ENCODE results near the gene RAX2.
A peak's percentile ranks its signal among the peaks of the same experiment; 100 is the strongest.
"Not testable (repeated sequence)": the region's sequence is repeated elsewhere in the genome, so short reads cannot be mapped to it uniquely, and the experiment has no call there.

The RAX2 gene

DNA sequence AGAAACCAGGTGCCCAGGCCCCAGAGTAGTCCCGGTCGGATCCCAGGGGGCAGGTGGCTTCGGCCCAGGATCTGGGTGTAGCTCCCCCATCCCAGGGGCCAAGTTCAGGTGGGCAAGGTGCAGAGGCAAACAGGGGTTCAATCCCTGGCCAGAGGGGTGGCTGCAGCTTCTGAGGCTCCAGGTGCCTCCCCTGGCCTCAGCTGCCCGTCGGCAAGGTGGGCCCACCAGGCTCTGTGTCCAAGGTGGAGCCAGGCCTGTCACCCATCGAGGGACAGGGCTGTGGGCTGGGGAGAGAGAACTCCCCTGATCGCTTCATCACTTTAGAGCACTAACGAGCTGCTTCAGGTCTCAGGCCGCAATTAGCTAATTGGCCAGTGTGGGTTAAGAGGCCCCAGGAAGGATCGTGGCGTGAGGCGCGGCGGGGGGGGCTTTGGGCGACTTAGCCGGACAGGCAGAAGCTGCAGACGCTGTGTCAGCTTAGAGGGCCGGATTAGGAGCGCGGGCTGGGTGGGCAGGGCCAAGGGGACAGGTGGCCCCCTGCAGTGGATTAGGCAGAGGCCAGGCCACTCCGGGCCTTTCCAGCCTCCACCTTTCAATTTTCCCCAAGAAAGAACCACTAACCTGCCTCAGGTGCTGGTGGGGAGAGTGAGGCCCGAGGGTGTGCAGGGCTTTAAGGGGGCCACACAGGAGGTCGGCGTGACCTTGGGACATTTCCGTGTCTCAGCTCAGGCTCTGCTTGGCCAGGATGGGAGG is 2.8 kb upstream of the RAX2 start:
- Mint-ChIP-seq H3K27ac (no peak overlapping the region), H3K27me3 (no peaks in the 10 kb centered on the region), H3K9me3 (no peaks in the 10 kb centered on the region), H3K4me1 (no peaks in the 10 kb centered on the region), H3K4me3 (no peak overlapping the region)
- DNase-seq = no peak
- no peak for ATAC-seq

DNA sequence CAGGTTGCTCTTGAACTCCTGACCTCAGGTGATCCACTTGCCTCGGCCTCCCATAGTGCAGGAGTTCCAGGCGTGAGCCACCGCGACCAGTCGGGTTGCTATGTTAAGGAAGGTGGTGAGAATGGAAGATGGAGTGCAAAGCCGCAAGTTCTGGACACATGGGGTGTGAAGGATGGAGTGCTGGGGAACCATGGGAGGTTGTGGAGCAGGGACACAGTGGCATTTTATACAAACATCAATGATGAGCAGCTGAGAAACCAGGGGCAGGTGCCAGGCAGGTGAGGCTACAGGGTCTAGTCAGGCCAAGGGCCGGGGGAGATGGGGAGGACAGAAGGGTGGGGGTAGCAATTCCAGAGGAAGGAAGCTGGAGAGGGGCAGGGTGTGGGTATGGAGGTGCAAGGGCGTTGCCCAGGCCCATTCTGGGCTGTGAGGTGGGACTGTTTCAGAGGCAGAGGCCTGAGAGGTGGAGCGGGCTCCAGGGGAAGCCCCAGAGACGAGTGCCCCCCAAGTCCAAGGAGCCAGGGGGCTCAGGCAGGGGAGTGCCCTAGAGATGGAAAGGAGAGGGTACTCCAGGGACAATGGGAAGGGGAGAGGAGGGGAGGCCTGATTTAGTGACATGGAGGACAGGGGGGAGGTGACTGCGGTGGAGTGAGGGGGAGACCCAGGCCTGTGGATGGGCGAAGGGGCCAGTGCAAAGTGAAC is 1.9 kb upstream of the RAX2 start:
- Mint-ChIP-seq H3K4me3 (no peak overlapping the region), H3K4me1 (no peaks in the 10 kb centered on the region), H3K27ac (no peak overlapping the region), H3K27me3 (no peaks in the 10 kb centered on the region), H3K9me3 (no peaks in the 10 kb centered on the region)
- DNase-seq (no peak), ATAC-seq (no peak)

DNA sequence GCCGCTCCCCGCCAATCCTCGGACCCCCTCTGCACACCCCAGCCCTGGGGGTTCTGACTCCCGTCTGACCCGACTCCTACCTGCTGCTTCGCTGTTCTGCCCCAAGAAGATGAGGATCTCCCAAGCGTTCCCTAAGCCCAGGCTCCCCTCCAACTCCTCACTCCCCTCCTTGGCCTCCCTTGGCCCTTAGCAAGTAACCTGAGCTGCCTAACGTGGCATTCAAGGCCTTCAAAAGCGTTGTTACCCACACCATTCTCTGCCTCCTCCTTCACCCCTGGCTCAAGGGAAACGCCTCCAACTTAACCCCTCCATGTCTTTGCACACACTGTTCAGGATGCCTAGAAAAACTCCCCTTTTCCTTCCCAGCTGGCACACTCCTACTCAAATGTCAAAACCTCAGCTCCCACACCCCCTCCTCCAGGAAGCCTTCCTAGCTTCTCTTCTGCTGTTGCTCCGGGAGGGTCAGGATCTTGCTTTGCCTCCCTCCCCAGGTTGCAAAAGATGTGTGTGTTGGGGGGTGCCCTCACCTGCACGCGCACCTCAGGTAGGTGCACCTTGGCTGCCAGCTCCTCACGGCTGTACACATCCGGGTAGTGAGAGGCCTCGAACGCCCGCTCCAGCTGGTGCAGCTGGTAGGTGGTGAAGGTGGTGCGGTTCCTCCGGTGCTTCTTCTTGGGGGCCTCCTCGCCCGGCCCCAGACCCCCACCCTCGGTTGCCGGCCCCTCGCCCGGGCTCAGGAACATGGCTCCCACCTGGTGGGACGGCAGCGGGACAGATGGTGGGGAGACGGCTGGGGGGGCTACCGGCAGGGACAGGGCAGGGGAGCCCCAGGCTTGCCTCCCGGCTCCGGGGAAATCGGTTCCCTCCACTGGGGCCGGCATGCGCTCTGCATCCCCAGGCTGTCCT is 775 bp downstream of the RAX2 start:
- no peak for ATAC-seq
- DNase-seq = no peak
- no peaks in the 10 kb centered on the region for H3K9me3 Mint-ChIP-seq
- H3K4me3 Mint-ChIP-seq = no peak overlapping the region
- peaks cover 8% of the 10 kb centered on the region for H3K4me1 Mint-ChIP-seq
- no peak overlapping the region for H3K27ac Mint-ChIP-seq
- no peaks in the 10 kb centered on the region for H3K27me3 Mint-ChIP-seq

- ATAC-seq = no peak
- Mint-ChIP-seq H3K27ac (no peak overlapping the region), H3K4me3 (no peak overlapping the region), H3K27me3 (no peaks in the 10 kb centered on the region), H3K9me3 (no peaks in the 10 kb centered on the region), H3K4me1 (peaks cover 13% of the 10 kb centered on the region)
- DNase-seq = no peak
Measured at GRCh38 chr19:3770136-3770999, 1.7 kb downstream of the RAX2 start.

DNA sequence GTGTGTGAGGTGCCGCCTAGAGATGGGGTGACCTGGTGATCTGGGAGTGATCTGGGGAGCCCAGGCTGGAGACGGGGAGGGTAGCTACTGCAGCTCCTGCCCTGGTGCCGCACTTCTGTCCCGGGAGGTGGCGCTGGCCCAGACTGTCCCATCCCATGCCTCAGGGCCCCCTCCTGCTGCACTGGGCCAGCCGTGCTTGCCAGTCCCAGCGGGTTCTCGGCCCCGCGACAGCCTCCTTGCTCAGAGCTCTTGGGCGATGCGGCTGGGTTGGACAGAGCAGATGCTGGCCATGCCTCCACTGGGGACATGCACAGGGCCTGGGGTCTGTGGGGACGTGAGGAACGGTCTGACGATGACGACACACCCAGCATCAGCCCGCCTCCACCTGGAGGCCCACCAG is 2.5 kb downstream of the RAX2 start:
- Mint-ChIP-seq H3K9me3 (no peaks in the 10 kb centered on the region), H3K27me3 (no peaks in the 10 kb centered on the region), H3K27ac (no peak overlapping the region), H3K4me3 (no peak overlapping the region), H3K4me1 (peaks cover 13% of the 10 kb centered on the region)
- ATAC-seq = peak; percentile 11
- DNase-seq = no peak

- Mint-ChIP-seq H3K27ac (no peak overlapping the region), H3K4me3 (no peak overlapping the region), H3K4me1 (peaks cover 13% of the 10 kb centered on the region)
Measured at GRCh38 chr19:3768748-3769099, 3.3 kb downstream of the RAX2 start.

DNA sequence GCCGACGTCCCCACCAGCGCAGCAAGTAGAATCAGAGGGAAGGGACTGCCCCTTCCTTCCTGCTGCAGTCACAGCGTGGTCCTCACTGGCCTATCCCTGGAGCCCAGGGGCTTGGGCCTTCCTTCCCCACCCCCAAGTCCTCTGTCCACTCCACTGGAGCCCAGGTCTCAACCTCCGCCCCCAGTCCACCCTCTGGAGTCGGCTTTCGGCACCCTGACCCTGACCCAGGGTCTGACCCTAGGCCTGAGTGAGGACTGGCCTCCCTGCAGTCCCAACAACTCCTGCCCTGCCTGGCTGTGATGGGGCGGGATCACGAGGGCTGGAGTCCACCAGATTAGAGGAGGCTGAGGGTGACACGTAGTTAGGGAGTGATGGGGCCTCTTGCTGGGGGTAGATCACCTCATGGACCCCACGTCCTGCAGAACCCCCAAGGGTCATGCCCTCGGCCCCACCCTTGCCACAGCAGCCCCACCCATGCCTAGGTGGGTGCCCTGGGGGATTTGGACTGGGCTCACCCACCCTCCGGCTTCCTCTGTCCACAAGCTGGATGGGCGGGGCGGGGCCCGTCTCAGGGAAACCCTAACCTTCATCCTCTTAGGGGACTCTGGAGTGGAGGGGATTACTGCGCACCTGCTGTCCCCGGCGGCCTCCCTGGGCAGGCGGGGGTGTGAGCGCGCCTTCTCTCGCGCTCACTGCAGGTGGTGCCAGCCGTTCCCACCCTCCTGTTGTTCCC is 3.8 kb downstream of the RAX2 start:
- ATAC-seq = no peak
- Mint-ChIP-seq H3K27ac (no peak overlapping the region), H3K9me3 (no peaks in the 10 kb centered on the region), H3K4me1 (peaks cover 16% of the 10 kb centered on the region), H3K27me3 (no peaks in the 10 kb centered on the region), H3K4me3 (no peak overlapping the region)
- no peak for DNase-seq

More at GRCh38 chr19:3768748-3769099, 3.3 kb downstream of the RAX2 start:
- H3K27me3 Mint-ChIP-seq = no peaks in the 10 kb centered on the region
- DNase-seq = no peak
- ATAC-seq = no peak
- H3K9me3 Mint-ChIP-seq = no peaks in the 10 kb centered on the region

DNA sequence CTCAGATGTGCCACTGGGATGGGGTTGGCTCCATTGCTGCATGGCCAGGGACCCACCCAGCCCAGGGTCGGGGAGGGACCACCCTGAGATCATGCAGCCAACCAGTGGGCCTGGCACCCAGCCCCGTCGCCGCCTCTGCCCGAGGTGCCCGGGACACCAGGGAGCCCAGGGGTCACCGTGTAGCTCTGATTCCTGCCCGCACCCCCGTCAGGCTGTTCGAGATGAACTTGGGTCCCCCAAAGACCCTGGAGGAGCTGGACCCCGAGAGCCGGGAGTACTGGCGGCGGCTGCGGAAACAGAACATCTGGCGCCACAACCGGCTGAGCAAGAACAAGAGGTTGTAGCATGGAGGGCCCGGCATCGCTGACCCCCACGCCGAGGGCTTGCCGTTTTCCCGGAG is 5.0 kb downstream of the RAX2 start:
- ATAC-seq (no peak), DNase-seq (no peak)
- peak overlapping the region in 1 of 2 donors; percentile 37 for H3K4me3 Mint-ChIP-seq
- H3K9me3 Mint-ChIP-seq = no peaks in the 10 kb centered on the region
- H3K4me1 Mint-ChIP-seq = peaks cover 24% of the 10 kb centered on the region
- H3K27ac Mint-ChIP-seq = peak overlapping the region in 1 of 2 donors; percentile 93
- H3K27me3 Mint-ChIP-seq = no peaks in the 10 kb centered on the region

- Mint-ChIP-seq H3K4me1 (peaks cover 29% of the 10 kb centered on the region), H3K27ac (peak overlapping the region; percentile 67 to 93), H3K4me3 (peak overlapping the region; percentile 8 to 60), H3K9me3 (no peaks in the 10 kb centered on the region), H3K27me3 (no peaks in the 10 kb centered on the region)
- no peak for ATAC-seq
- DNase-seq = peak in 1 of 2 donors; percentile 43
Measured at GRCh38 chr19:3766520-3766919, 5.5 kb downstream of the RAX2 start.

- H3K9me3 Mint-ChIP-seq, H3K27ac Mint-ChIP-seq, H3K27me3 Mint-ChIP-seq, DNase-seq, ATAC-seq: not testable (repeated sequence)
- Mint-ChIP-seq H3K4me1 (peaks cover 37% of the 10 kb centered on the region), H3K4me3 (peak overlapping the region in 1 of 2 donors; percentile 15)
Measured at GRCh38 chr19:3765757-3766156, 6.3 kb downstream of the RAX2 start.

DNA sequence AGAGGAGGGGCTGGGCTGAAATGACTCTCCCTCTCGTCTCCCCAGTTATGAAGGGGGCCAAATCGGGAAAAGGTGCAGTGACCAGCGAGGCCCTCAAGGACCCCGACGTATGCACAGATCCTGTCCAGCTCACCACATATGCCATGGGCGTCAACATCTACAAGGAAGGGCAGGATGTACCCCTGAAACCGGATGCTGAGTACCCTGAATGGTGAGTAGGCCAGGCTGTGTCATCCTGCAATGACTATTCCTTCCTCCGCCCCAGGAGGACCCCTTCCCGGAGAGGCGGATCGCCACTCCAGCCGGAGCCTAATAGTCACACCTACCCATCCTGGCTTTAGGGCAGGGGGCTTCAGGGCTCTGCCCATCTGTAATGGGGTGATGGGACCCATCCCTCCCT is 6.9 kb downstream of the RAX2 start:
- Mint-ChIP-seq H3K27ac (no peak overlapping the region), H3K27me3 (no peaks in the 10 kb centered on the region), H3K4me3 (no peak overlapping the region), H3K4me1 (peaks cover 43% of the 10 kb centered on the region), H3K9me3 (no peaks in the 10 kb centered on the region)
- no peak for ATAC-seq
- no peak for DNase-seq

DNA sequence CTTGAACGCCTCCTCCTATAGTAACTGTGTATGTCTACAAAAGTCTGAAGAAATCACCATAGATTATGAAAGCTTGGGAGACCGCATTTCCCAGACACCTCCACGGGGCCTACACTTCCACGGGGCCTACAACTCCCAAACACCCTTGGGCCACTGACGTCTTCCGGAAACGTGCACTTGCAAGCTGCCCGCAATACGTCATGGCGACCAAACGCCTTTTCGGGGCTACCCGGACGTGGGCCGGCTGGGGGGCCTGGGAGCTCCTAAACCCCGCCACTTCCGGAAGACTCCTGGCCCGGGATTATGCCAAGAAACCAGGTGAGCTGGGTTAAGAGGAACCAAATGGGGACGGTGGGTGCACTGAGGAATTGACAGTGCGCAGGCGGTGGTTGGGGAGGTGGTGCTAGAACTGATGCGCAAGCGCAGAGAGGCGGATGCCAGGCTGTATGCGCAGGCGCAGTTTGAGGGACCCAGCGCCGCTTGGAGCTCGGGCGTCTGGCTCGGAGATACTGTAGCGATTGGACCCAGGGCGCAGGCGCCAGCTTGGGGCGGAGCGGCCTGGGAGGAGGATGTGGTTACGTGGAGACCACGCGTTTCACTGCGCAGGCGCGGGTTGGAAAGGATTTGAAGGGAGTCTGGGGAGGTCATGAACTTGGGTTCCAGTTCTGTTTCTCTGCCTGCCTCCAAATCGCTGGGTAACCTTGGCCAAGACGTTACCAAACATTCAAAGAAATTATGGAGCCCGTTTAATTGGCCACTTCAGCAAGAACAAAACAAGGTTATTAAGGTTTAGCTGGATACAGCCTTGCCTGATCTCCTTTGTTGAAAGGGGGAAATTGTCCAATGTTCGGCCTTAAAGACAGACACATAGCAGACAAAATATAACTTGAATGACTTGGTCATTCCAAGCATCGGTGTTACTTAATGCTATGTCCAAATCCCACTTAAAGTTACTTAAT is 9.2 kb downstream of the RAX2 start, which contains the start of gene MRPL54:
Gene MRPL54 (plus strand): TSS at position 182 of the 959 bp plus-strand sequence. CDS start 19 bp downstream, at position 201.
- Mint-ChIP-seq H3K9me3 (no peaks in the 10 kb centered on the region), H3K4me3 (peak within 1 kb of the TSS; percentile 97 to 100), H3K4me1 (peaks cover 55% of the 10 kb centered on the region), H3K27me3 (no peaks in the 10 kb centered on the region), H3K27ac (peak within 1 kb of the TSS; percentile 100)
- peak; percentile 100 for DNase-seq
- ATAC-seq = peak; percentile 89

DNA sequence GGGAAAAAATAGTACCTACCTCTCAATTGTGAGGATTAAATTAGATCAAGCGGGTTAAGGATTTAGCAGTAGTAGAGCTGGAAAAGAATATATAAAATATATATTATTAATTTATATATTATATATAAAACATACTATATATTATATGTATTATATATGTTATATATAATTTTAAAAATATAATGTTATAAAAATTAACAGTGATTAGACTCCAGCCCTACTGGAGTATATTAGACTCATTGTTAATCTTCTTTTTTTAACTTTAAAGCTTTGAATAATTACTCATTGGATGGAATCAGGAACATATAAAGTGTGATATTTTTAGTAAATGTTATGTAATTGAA is 9.9 kb downstream of the RAX2 start:
- H3K9me3 Mint-ChIP-seq = no peaks in the 10 kb centered on the region
- H3K27me3 Mint-ChIP-seq = no peaks in the 10 kb centered on the region
- peak overlapping the region; percentile 97 to 100 for H3K4me3 Mint-ChIP-seq
- DNase-seq (no peak), ATAC-seq (no peak)
- H3K27ac Mint-ChIP-seq = peak overlapping the region; percentile 98 to 100
- H3K4me1 Mint-ChIP-seq = peaks cover 55% of the 10 kb centered on the region
